ENCODE measurements around the gene CHD9.

- no peak for TF ChIP-seq ZNF623 (tag by site-specific recombination; IDR thresholded peaks at IDR 0.05)
- TF ChIP-seq ZBTB7A (tag by site-specific recombination; IDR thresholded peaks at IDR 0.05; ENCODE audit: low read depth): no peak
- no peak for TF ChIP-seq CTCF (tag by site-specific recombination; IDR thresholded peaks at IDR 0.05)
- TF ChIP-seq PATZ1 (tag by site-specific recombination; IDR thresholded peaks at IDR 0.05): no peak
- TF ChIP-seq ZNF138 (tag by site-specific recombination; IDR thresholded peaks at IDR 0.05; ENCODE audit: borderline replicate concordance): no peak
- TF ChIP-seq PBX3 (CRISPR knock-in tag; IDR thresholded peaks at IDR 0.05): no peak
- TF ChIP-seq ZNF404 (tag by site-specific recombination; IDR thresholded peaks at IDR 0.05): no peak
- no peak for TF ChIP-seq KLF1 (tag by site-specific recombination; IDR thresholded peaks at IDR 0.05)
- TF ChIP-seq KLF8 (tag by site-specific recombination; IDR thresholded peaks at IDR 0.05): no peak
- no peak for TF ChIP-seq YY1 (tag by site-specific recombination; IDR thresholded peaks at IDR 0.05)
Measured at GRCh38 chr16:53358884-53359283, 304.1 kb downstream of the CHD9 start.

Data from HEK293 (cell line).